LNCaP clone FGC (cell line): ENCODE results near the gene KCNG2.

ENCODE experiments used
- DNase-seq: peaks from one replicate; pipeline ENCODE4 v3.0.0-alpha.2; 2011; ENCODE audit warnings: low read depth
- H3K4me3 ChIP-seq: 2 replicates; pipeline ENCODE4 v1.5.1; 2011; ENCODE audit warnings: mild to moderate bottlenecking, low read depth, low read length, control low read depth
- CTCF ChIP-seq: IDR thresholded peaks from 2 replicates; pipeline ENCODE4 v1.5.1; 2012; ENCODE audit warnings: mild to moderate bottlenecking; ENCODE audit not compliant: control insufficient read depth, insufficient read depth; ENCODE audit errors: extremely low read depth

KCNG2 gene

GRCh38 chr18:79753391-79753851, 44.3 kb upstream of the KCNG2 start:
- no peak overlapping the region for H3K4me3 ChIP-seq
- no peak for TF ChIP-seq CTCF
- no peak for DNase-seq

- no peak for DNase-seq
- H3K4me3 ChIP-seq: no peak overlapping the region
- no peak for TF ChIP-seq CTCF
Observed at GRCh38 chr18:79754022-79754761, 43.5 kb upstream of the KCNG2 start.

- TF ChIP-seq CTCF: no peak
- H3K4me3 ChIP-seq: no peak overlapping the region
- DNase-seq: no peak
Observed at GRCh38 chr18:79754831-79755351, 42.8 kb upstream of the KCNG2 start.

- TF ChIP-seq CTCF: no peak
- DNase-seq: no peak
- no peak overlapping the region for H3K4me3 ChIP-seq
Observed at GRCh38 chr18:79755496-79756142, 42.1 kb upstream of the KCNG2 start.

GRCh38 chr18:79756143-79756500, 41.6 kb upstream of the KCNG2 start:
- no peak overlapping the region for H3K4me3 ChIP-seq
- TF ChIP-seq CTCF: no peak
- DNase-seq: no peak

GRCh38 chr18:79756826-79757225, 40.9 kb upstream of the KCNG2 start:
- DNase-seq: no peak
- no peak overlapping the region for H3K4me3 ChIP-seq
- no peak for TF ChIP-seq CTCF
